HEK293 (cell line): ENCODE results near the gene FBXO28.

ENCODE experiments used
- GLIS2 ChIP-seq: fragments of 450-650 bp; formaldehyde crosslinking; IDR thresholded peaks from 2 replicates; pipeline ENCODE4 v1.5.1; 2016; ENCODE audit warnings: missing biosample characterization, missing genetic modification characterization
- HOXD13 ChIP-seq: sonication (generic); formaldehyde crosslinking; IDR thresholded peaks from 2 replicates; pipeline ENCODE4 v1.8.0; 2022; ENCODE audit warnings: missing genetic modification reagents, borderline replicate concordance
- YY2 ChIP-seq: fragments of 450-650 bp; formaldehyde crosslinking; IDR thresholded peaks from 2 replicates; pipeline ENCODE4 v1.5.1; 2016; ENCODE audit warnings: missing biosample characterization, missing genetic modification characterization
- ZBTB8A ChIP-seq: fragments of 450-650 bp; formaldehyde crosslinking; IDR thresholded peaks from 2 replicates; pipeline ENCODE4 v1.5.1; 2016; ENCODE audit warnings: missing biosample characterization, missing genetic modification characterization
- ZNF169 ChIP-seq: fragments of 450-650 bp; formaldehyde crosslinking; IDR thresholded peaks from 2 replicates; pipeline ENCODE4 v1.5.1; 2016; ENCODE audit warnings: missing biosample characterization, missing genetic modification characterization
- ZNF19 ChIP-seq: fragments of 450-650 bp; formaldehyde crosslinking; IDR thresholded peaks from 2 replicates; pipeline ENCODE4; 2016; ENCODE audit warnings: missing biosample characterization, missing genetic modification characterization, low read depth
- ZNF23 ChIP-seq: fragments of 450-650 bp; formaldehyde crosslinking; IDR thresholded peaks from 2 replicates; pipeline ENCODE4 v1.5.1; 2016; ENCODE audit warnings: missing biosample characterization, missing genetic modification characterization, borderline replicate concordance
- ZNF350 ChIP-seq: fragments of 450-650 bp; formaldehyde crosslinking; IDR thresholded peaks from 2 replicates; pipeline ENCODE4 v1.5.0; 2017; ENCODE audit warnings: missing biosample characterization, mild to moderate bottlenecking, missing genetic modification characterization
- ZNF433 ChIP-seq: fragments of 450-650 bp; formaldehyde crosslinking; IDR thresholded peaks from 2 replicates; pipeline ENCODE4 v1.5.1; 2016; ENCODE audit warnings: missing biosample characterization, missing genetic modification characterization, low read depth
- ZNF48 ChIP-seq: fragments of 450-650 bp; formaldehyde crosslinking; IDR thresholded peaks from 2 replicates; pipeline ENCODE4 v1.5.1; 2016; ENCODE audit warnings: missing biosample characterization, missing genetic modification characterization
- ZNF654 ChIP-seq: fragments of 450-650 bp; formaldehyde crosslinking; IDR thresholded peaks from 2 replicates; pipeline ENCODE4 v1.5.1; 2016; ENCODE audit warnings: low read depth, missing biosample characterization, missing genetic modification characterization
- ZNF830 ChIP-seq: fragments of 450-650 bp; IDR thresholded peaks from 2 replicates; pipeline ENCODE4 v1.5.0; 2018; ENCODE audit warnings: missing biosample characterization, missing genetic modification characterization, low read depth, mild to moderate bottlenecking, moderate library complexity
- ZSCAN16 ChIP-seq: fragments of 450-650 bp; formaldehyde crosslinking; IDR thresholded peaks from 2 replicates; pipeline ENCODE4 v1.5.1; 2016; ENCODE audit warnings: missing biosample characterization, missing genetic modification characterization
- TF ChIP-seq, protein P1 (sequence below): fragments of 450-650 bp; formaldehyde crosslinking; IDR thresholded peaks from 2 replicates; pipeline ENCODE4 v1.5.1; 2016; ENCODE audit warnings: missing biosample characterization, missing genetic modification characterization
- TF ChIP-seq, protein P2 (sequence below): fragments of 450-650 bp; formaldehyde crosslinking; IDR thresholded peaks from 2 replicates; pipeline ENCODE4 v1.5.1; 2017; ENCODE audit warnings: missing biosample characterization, mild to moderate bottlenecking, missing genetic modification characterization, moderate library complexity
- TF ChIP-seq, protein P3 (sequence below): fragments of 450-650 bp; formaldehyde crosslinking; IDR thresholded peaks from 2 replicates; pipeline ENCODE4 v1.5.1; 2016; ENCODE audit warnings: missing biosample characterization, missing genetic modification characterization, borderline replicate concordance
- TF ChIP-seq, protein P4 (sequence below): fragments of 450-650 bp; formaldehyde crosslinking; IDR thresholded peaks from 2 replicates; pipeline ENCODE4 v1.5.1; 2016; ENCODE audit warnings: missing biosample characterization, missing genetic modification characterization, low read depth
- TF ChIP-seq, protein P5 (sequence below): fragments of 450-650 bp; formaldehyde crosslinking; IDR thresholded peaks from 2 replicates; pipeline ENCODE4 v1.5.1; 2016; ENCODE audit warnings: missing biosample characterization, missing genetic modification characterization, borderline replicate concordance
- TF ChIP-seq, protein P6 (sequence below): fragments of 450-650 bp; formaldehyde crosslinking; IDR thresholded peaks from 2 replicates; pipeline ENCODE4 v1.5.1; 2016; ENCODE audit warnings: missing biosample characterization, missing genetic modification characterization
- TF ChIP-seq, protein P7 (sequence below): fragments of 450-650 bp; formaldehyde crosslinking; IDR thresholded peaks from 2 replicates; pipeline ENCODE4 v1.5.1; 2016; ENCODE audit warnings: missing biosample characterization, missing genetic modification characterization

FBXO28 gene

DNA sequence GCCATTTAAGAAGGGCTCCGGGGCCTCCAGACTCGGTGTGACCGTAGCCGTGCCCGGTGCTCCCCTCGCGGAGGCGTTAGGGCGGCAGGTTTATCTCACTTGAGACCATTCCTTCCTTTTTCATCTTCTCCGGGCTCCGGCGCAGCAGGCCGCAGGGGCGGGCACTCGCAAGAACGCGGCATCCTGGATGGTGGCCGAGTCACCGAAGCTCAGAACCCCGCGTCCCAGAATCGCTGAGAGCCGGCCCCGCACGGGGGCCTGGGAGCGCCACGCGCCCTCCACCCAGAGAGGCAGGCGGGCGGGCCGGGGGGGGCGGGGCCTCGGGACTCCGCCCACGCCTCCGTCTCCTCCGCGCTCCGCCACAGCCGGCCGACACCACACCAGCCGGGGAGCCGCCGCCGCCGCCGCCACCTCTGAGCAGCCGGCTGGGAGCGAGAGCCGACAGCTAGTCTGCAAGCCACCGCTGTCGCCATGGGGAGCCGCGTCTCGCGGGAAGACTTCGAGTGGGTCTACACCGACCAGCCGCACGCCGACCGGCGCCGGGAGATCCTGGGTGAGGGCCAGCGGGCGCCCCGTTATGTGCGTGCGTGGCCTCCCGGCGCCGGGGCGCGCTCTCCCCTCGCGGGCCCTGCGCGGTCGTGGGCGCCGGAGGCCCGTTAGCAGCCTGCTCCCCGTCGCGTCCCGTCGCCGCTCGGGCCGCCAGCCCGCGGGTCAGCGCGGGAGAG is 69.1 kb downstream of the FBXO28 start, which contains the start of gene DEGS1 (continued):
- TF ChIP-seq, protein P1, sequence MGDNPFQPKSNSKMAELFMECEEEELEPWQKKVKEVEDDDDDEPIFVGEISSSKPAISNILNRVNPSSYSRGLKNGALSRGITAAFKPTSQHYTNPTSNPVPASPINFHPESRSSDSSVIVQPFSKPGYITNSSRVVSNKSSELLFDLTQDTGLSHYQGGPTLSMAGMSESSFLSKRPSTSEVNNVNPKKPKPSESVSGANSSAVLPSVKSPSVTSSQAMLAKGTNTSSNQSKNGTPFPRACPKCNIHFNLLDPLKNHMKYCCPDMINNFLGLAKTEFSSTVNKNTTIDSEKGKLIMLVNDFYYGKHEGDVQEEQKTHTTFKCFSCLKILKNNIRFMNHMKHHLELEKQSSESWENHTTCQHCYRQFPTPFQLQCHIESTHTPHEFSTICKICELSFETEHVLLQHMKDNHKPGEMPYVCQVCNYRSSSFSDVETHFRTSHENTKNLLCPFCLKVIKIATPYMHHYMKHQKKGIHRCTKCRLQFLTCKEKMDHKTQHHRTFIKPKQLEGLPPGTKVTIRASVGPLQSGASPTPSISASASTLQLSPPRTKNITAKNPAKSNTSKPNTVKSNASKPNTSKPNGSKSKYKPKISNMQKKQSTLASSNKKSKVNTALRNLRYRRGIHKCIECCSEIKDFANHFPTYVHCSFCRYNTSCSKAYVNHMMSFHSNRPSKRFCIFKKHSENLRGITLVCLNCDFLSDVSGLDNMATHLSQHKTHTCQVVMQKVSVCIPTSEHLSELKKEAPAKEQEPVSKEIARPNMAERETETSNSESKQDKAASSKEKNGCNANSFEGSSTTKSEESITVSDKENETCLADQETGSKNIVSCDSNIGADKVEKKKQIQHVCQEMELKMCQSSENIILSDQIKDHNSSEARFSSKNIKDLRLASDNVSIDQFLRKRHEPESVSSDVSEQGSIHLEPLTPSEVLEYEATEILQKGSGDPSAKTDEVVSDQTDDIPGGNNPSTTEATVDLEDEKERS (tag by site-specific recombination) = no peak
- TF ChIP-seq, protein P2, sequence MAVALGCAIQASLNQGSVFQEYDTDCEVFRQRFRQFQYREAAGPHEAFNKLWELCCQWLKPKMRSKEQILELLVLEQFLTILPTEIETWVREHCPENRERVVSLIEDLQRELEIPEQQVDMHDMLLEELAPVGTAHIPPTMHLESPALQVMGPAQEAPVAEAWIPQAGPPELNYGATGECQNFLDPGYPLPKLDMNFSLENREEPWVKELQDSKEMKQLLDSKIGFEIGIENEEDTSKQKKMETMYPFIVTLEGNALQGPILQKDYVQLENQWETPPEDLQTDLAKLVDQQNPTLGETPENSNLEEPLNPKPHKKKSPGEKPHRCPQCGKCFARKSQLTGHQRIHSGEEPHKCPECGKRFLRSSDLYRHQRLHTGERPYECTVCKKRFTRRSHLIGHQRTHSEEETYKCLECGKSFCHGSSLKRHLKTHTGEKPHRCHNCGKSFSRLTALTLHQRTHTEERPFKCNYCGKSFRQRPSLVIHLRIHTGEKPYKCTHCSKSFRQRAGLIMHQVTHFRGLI (tag by site-specific recombination) = no peak
- TF ChIP-seq ZNF654 (tag by site-specific recombination) (no peak), HOXD13 (CRISPR knock-in tag) (no peak), ZNF433 (tag by site-specific recombination) (no peak), YY2 (no peak), ZSCAN16 (tag by site-specific recombination) (no peak; the same call in 1 of the 2 replicates), ZNF19 (tag by site-specific recombination) (no peak), ZNF169 (tag by site-specific recombination) (no peak), GLIS2 (peak; percentile 89), ZNF830 (tag by site-specific recombination) (no peak), ZNF48 (tag by site-specific recombination) (no peak), ZBTB8A (peak; percentile 92), ZNF23 (no peak), ZNF350 (tag by site-specific recombination) (no peak)
- TF ChIP-seq, protein P3, sequence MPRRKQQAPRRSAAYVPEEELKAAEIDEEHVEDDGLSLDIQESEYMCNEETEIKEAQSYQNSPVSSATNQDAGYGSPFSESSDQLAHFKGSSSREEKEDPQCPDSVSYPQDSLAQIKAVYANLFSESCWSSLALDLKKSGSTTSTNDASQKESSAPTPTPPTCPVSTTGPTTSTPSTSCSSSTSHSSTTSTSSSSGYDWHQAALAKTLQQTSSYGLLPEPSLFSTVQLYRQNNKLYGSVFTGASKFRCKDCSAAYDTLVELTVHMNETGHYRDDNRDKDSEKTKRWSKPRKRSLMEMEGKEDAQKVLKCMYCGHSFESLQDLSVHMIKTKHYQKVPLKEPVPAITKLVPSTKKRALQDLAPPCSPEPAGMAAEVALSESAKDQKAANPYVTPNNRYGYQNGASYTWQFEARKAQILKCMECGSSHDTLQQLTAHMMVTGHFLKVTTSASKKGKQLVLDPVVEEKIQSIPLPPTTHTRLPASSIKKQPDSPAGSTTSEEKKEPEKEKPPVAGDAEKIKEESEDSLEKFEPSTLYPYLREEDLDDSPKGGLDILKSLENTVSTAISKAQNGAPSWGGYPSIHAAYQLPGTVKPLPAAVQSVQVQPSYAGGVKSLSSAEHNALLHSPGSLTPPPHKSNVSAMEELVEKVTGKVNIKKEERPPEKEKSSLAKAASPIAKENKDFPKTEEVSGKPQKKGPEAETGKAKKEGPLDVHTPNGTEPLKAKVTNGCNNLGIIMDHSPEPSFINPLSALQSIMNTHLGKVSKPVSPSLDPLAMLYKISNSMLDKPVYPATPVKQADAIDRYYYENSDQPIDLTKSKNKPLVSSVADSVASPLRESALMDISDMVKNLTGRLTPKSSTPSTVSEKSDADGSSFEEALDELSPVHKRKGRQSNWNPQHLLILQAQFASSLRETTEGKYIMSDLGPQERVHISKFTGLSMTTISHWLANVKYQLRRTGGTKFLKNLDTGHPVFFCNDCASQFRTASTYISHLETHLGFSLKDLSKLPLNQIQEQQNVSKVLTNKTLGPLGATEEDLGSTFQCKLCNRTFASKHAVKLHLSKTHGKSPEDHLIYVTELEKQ = no peak; the same call in 1 of the 2 replicates
- TF ChIP-seq, protein P4, sequence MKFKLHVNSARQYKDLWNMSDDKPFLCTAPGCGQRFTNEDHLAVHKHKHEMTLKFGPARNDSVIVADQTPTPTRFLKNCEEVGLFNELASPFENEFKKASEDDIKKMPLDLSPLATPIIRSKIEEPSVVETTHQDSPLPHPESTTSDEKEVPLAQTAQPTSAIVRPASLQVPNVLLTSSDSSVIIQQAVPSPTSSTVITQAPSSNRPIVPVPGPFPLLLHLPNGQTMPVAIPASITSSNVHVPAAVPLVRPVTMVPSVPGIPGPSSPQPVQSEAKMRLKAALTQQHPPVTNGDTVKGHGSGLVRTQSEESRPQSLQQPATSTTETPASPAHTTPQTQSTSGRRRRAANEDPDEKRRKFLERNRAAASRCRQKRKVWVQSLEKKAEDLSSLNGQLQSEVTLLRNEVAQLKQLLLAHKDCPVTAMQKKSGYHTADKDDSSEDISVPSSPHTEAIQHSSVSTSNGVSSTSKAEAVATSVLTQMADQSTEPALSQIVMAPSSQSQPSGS (tag by site-specific recombination) = no peak
- TF ChIP-seq, protein P5, sequence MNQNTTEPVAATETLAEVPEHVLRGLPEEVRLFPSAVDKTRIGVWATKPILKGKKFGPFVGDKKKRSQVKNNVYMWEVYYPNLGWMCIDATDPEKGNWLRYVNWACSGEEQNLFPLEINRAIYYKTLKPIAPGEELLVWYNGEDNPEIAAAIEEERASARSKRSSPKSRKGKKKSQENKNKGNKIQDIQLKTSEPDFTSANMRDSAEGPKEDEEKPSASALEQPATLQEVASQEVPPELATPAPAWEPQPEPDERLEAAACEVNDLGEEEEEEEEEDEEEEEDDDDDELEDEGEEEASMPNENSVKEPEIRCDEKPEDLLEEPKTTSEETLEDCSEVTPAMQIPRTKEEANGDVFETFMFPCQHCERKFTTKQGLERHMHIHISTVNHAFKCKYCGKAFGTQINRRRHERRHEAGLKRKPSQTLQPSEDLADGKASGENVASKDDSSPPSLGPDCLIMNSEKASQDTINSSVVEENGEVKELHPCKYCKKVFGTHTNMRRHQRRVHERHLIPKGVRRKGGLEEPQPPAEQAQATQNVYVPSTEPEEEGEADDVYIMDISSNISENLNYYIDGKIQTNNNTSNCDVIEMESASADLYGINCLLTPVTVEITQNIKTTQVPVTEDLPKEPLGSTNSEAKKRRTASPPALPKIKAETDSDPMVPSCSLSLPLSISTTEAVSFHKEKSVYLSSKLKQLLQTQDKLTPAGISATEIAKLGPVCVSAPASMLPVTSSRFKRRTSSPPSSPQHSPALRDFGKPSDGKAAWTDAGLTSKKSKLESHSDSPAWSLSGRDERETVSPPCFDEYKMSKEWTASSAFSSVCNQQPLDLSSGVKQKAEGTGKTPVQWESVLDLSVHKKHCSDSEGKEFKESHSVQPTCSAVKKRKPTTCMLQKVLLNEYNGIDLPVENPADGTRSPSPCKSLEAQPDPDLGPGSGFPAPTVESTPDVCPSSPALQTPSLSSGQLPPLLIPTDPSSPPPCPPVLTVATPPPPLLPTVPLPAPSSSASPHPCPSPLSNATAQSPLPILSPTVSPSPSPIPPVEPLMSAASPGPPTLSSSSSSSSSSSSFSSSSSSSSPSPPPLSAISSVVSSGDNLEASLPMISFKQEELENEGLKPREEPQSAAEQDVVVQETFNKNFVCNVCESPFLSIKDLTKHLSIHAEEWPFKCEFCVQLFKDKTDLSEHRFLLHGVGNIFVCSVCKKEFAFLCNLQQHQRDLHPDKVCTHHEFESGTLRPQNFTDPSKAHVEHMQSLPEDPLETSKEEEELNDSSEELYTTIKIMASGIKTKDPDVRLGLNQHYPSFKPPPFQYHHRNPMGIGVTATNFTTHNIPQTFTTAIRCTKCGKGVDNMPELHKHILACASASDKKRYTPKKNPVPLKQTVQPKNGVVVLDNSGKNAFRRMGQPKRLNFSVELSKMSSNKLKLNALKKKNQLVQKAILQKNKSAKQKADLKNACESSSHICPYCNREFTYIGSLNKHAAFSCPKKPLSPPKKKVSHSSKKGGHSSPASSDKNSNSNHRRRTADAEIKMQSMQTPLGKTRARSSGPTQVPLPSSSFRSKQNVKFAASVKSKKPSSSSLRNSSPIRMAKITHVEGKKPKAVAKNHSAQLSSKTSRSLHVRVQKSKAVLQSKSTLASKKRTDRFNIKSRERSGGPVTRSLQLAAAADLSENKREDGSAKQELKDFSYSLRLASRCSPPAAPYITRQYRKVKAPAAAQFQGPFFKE = no peak
- TF ChIP-seq, protein P6, sequence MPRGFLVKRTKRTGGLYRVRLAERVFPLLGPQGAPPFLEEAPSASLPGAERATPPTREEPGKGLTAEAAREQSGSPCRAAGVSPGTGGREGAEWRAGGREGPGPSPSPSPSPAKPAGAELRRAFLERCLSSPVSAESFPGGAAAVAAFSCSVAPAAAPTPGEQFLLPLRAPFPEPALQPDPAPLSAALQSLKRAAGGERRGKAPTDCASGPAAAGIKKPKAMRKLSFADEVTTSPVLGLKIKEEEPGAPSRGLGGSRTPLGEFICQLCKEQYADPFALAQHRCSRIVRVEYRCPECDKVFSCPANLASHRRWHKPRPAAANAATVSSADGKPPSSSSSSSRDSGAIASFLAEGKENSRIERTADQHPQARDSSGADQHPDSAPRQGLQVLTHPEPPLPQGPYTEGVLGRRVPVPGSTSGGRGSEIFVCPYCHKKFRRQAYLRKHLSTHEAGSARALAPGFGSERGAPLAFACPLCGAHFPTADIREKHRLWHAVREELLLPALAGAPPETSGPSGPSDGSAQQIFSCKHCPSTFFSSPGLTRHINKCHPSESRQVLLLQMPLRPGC (tag by site-specific recombination) = no peak
- TF ChIP-seq, protein P7, sequence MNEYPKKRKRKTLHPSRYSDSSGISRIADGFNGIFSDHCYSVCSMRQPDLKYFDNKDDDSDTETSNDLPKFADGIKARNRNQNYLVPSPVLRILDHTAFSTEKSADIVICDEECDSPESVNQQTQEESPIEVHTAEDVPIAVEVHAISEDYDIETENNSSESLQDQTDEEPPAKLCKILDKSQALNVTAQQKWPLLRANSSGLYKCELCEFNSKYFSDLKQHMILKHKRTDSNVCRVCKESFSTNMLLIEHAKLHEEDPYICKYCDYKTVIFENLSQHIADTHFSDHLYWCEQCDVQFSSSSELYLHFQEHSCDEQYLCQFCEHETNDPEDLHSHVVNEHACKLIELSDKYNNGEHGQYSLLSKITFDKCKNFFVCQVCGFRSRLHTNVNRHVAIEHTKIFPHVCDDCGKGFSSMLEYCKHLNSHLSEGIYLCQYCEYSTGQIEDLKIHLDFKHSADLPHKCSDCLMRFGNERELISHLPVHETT (tag by site-specific recombination) = no peak
